GM12872 (cell line): Measurements from ENCODE around the gene CTNNAL1.

ENCODE experiments used
- TF ChIP-seq, protein P1 (sequence below): IDR thresholded peaks from 3 replicates; pipeline ENCODE4 v1.5.1; 2011; ENCODE audit warnings: low read depth, mild to moderate bottlenecking, low read length, moderate library complexity; ENCODE audit not compliant: insufficient read depth

Gene CTNNAL1

GRCh38 chr9:108919517-108919916, 93.8 kb downstream of the CTNNAL1 start:
- TF ChIP-seq, protein P1, sequence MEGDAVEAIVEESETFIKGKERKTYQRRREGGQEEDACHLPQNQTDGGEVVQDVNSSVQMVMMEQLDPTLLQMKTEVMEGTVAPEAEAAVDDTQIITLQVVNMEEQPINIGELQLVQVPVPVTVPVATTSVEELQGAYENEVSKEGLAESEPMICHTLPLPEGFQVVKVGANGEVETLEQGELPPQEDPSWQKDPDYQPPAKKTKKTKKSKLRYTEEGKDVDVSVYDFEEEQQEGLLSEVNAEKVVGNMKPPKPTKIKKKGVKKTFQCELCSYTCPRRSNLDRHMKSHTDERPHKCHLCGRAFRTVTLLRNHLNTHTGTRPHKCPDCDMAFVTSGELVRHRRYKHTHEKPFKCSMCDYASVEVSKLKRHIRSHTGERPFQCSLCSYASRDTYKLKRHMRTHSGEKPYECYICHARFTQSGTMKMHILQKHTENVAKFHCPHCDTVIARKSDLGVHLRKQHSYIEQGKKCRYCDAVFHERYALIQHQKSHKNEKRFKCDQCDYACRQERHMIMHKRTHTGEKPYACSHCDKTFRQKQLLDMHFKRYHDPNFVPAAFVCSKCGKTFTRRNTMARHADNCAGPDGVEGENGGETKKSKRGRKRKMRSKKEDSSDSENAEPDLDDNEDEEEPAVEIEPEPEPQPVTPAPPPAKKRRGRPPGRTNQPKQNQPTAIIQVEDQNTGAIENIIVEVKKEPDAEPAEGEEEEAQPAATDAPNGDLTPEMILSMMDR = no peak

- TF ChIP-seq, protein P1 = no peak
Observed at GRCh38 chr9:108913391-108913790, 99.9 kb downstream of the CTNNAL1 start.

GRCh38 chr9:108911820-108912219, 101.5 kb downstream of the CTNNAL1 start:
- TF ChIP-seq, protein P1 = no peak

GRCh38 chr9:108910914-108911313, 102.4 kb downstream of the CTNNAL1 start:
- TF ChIP-seq, protein P1 = no peak

DNA sequence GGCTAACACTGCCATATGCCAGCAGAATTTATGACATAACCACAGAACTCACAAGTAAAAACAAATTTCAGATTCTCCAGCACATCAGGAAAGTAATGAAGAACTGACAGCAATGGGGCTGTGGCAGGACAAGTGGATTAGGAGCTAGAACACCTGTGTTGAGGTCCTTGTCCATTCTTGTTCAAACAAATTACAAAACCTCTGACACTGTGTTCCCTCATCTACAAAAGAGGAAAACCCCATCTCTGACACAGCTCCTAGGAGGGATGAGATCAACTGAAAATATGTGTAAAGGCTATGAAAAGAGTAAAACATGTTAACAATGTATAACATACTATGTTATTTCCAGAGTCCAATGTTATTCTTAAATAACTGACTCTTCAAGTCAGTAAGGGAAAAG, 102.9 kb downstream of the CTNNAL1 start:
- TF ChIP-seq, protein P1 = no peak

DNA sequence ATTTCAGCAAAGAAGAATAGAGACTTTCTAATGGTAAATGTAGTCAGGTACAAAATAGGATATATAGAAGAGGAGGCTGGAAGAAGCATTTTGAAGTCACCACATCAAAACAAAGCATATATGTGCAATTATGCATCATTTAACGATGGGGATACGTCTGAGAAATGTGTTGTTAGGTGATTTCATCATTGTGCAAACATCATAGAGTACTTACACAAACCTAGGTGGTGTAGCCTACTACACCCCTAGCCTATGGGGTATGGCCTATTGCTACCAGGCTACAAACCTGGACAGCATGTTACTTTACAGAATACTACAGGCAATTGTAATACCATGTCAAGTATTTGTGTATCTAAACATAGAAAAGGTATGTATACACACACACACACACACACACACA, 107.8 kb downstream of the CTNNAL1 start:
- TF ChIP-seq, protein P1 = no peak

- TF ChIP-seq, protein P1 = no peak
Observed at GRCh38 chr9:108904161-108904560, 109.1 kb downstream of the CTNNAL1 start.
